ENCODE measurements around the gene SEMA4D. TPM values are rescaled to one million over a fixed set of nuclear protein-coding genes. Genes with fewer than 3 reads are reported as not detected.

Gene SEMA4D
- total RNA-seq, 1 experiment from 2014 or later, result 48.4 TPM

GRCh38 chr9:89488131-89488530, 9.8 kb downstream of the SEMA4D start:
- H3K9me2 ChIP-seq (ENCODE audit: insufficient read depth), result no peaks in the 10 kb centered on the region
- no peaks in the 10 kb centered on the region for H3K36me3 ChIP-seq (ENCODE audit: low read depth)
- intact Hi-C loops (cut with micrococcal nuclease; ENCODE audit: unreplicated experiment), result no loop called here
- H3K4me2 ChIP-seq, result no peak overlapping the region
- DNase-seq, result no peak
- no TSS peak for BruUV-seq (replicated peaks)
- no peak overlapping the region for H3K4me3 ChIP-seq
- no peaks in the 10 kb centered on the region for H3K27me3 ChIP-seq (ENCODE audit: insufficient read depth, low read depth)
- ChIA-PET CTCF (interaction anchor here (0.7 kb wide), 1 partner anchor 60 kb away, joined by 3 read pairs; no protein-coding TSS in a partner anchor), POLR2A (ENCODE audit: unreplicated experiment) (interaction anchor here (0.6 kb wide), 1 partner anchor 209 kb away, joined by 14 read pairs; no protein-coding TSS in a partner anchor)
- no peaks in the 10 kb centered on the region for H4K20me1 ChIP-seq (ENCODE audit: insufficient read depth)
- TF ChIP-seq CTCF (conservative IDR thresholded peaks at IDR 0.05) (no peak), EZH2 (IDR thresholded peaks at IDR 0.05; ENCODE audit: low read depth) (no peak)
- H3K27ac ChIP-seq, result no peak overlapping the region
- no peaks in the 10 kb centered on the region for H3K9me3 ChIP-seq (ENCODE audit: insufficient read depth, low read depth)
- H3K4me1 ChIP-seq (replicated peaks; ENCODE audit: insufficient read depth), result no peaks in the 10 kb centered on the region
- no peak overlapping the region for H2AFZ ChIP-seq
- 0 out of 2 replicates have a peak, but pooled peaks cover 6% of the 10 kb centered on the region for H3K79me2 ChIP-seq (ENCODE audit: low read depth)
- no peaks in the 10 kb centered on the region for H3F3A ChIP-seq (ENCODE audit: insufficient read depth, low read depth)

- Histone ChIP-seq H3K4me2 (no peak overlapping the region), H3K36me3 (ENCODE audit: low read depth) (no peaks in the 10 kb centered on the region), H3K4me3 (no peak overlapping the region), H2AFZ (no peak overlapping the region), H3K9me3 (ENCODE audit: insufficient read depth, low read depth) (no peaks in the 10 kb centered on the region), H3K27me3 (ENCODE audit: insufficient read depth, low read depth) (no peaks in the 10 kb centered on the region), H3K27ac (no peak overlapping the region), H3K79me2 (ENCODE audit: low read depth) (no peaks in the 10 kb centered on the region), H3K9me2 (ENCODE audit: insufficient read depth) (no peaks in the 10 kb centered on the region), H3K4me1 (replicated peaks; ENCODE audit: insufficient read depth) (no peaks in the 10 kb centered on the region), H3F3A (ENCODE audit: insufficient read depth, low read depth) (no peaks in the 10 kb centered on the region), H4K20me1 (ENCODE audit: insufficient read depth) (no peaks in the 10 kb centered on the region; the same call in 1 of the 2 replicates)
- DNase-seq, result no peak
- no TSS peak for BruUV-seq (replicated peaks)
- CTCF ChIA-PET, result no interaction called here
- intact Hi-C loops (cut with micrococcal nuclease; ENCODE audit: unreplicated experiment), result no loop called here
- TF ChIP-seq EZH2 (IDR thresholded peaks at IDR 0.05; ENCODE audit: low read depth) (no peak), CTCF (conservative IDR thresholded peaks at IDR 0.05) (no peak)
- POLR2A ChIA-PET (ENCODE audit: unreplicated experiment), result no interaction called here
These were observed 11.2 kb downstream of the SEMA4D start for GRCh38 chr9:89486681-89487080.

- Histone ChIP-seq H3K9me3 (ENCODE audit: insufficient read depth, low read depth) (no peaks in the 10 kb centered on the region), H3K79me2 (ENCODE audit: low read depth) (no peaks in the 10 kb centered on the region), H3K27me3 (ENCODE audit: insufficient read depth, low read depth) (no peaks in the 10 kb centered on the region), H3K4me2 (no peak overlapping the region), H3K4me3 (no peak overlapping the region), H3K4me1 (replicated peaks; ENCODE audit: insufficient read depth) (no peaks in the 10 kb centered on the region), H3K9me2 (ENCODE audit: insufficient read depth) (no peaks in the 10 kb centered on the region), H3K36me3 (ENCODE audit: low read depth) (no peaks in the 10 kb centered on the region), H2AFZ (no peak overlapping the region), H4K20me1 (ENCODE audit: insufficient read depth) (no peaks in the 10 kb centered on the region; the same call in 1 of the 2 replicates), H3K27ac (no peak overlapping the region), H3F3A (ENCODE audit: insufficient read depth, low read depth) (no peaks in the 10 kb centered on the region)
- no TSS peak for BruUV-seq (replicated peaks)
- ChIA-PET CTCF (interaction anchor here (0.9 kb wide), 1 partner anchor 126 kb away, joined by 4 read pairs; no protein-coding TSS in a partner anchor), POLR2A (ENCODE audit: unreplicated experiment) (no interaction called here)
- TF ChIP-seq EZH2 (IDR thresholded peaks at IDR 0.05; ENCODE audit: low read depth) (no peak), CTCF (conservative IDR thresholded peaks at IDR 0.05) (no peak)
- DNase-seq, result no peak
- intact Hi-C loops (cut with micrococcal nuclease; ENCODE audit: unreplicated experiment), result no loop called here
These were observed 13.2 kb downstream of the SEMA4D start for GRCh38 chr9:89484475-89485404.

Data from PC-9 (cell line).